DOHH2 (cell line): ENCODE data around the gene HDAC11.

Experiments
- H3F3A ChIP-seq: fragments of 200-600 bp; sonication (generic), shearing (Covaris generic); 2 replicates; pipeline ENCODE4 v1.6.0; 2016; ENCODE audit warnings: antibody characterized with exemption, mild to moderate bottlenecking; ENCODE audit not compliant: control insufficient read depth, insufficient read depth
- H3K27ac ChIP-seq: fragments of 200-600 bp; sonication (generic); 2 replicates; pipeline ENCODE4 v1.5.1; 2014; ENCODE audit warnings: low read depth, mild to moderate bottlenecking, low read length, moderate library complexity
- H3K27me3 ChIP-seq: fragments of 200-600 bp; sonication (generic); 2 replicates; pipeline ENCODE4 v1.6.1; 2014; ENCODE audit warnings: mild to moderate bottlenecking, low read length, mixed read lengths; ENCODE audit not compliant: control insufficient read depth
- H3K36me3 ChIP-seq: fragments of 200-600 bp; sonication (generic); 2 replicates; pipeline ENCODE4 v1.6.1; 2014; ENCODE audit warnings: mild to moderate bottlenecking, low read length, moderate library complexity, mixed read lengths; ENCODE audit not compliant: control insufficient read depth
- H3K4me1 ChIP-seq: fragments of 200-600 bp; sonication (generic); 2 replicates; pipeline ENCODE4 v1.6.1; 2014; ENCODE audit warnings: mild to moderate bottlenecking, low read length, mixed read lengths; ENCODE audit not compliant: control insufficient read depth
- H3K4me2 ChIP-seq: fragments of 200-600 bp; sonication (generic); 2 replicates; pipeline ENCODE4 v1.6.0; 2014; ENCODE audit warnings: mild to moderate bottlenecking, low read length, moderate library complexity
- H3K4me3 ChIP-seq: fragments of 200-600 bp; sonication (generic); 2 replicates; pipeline ENCODE4 v1.5.1; 2014; ENCODE audit warnings: mild to moderate bottlenecking, low read length, mixed read lengths
- H3K79me2 ChIP-seq: fragments of 200-600 bp; sonication (generic); 2 replicates; pipeline ENCODE4 v1.6.1; 2014; ENCODE audit warnings: mild to moderate bottlenecking, low read length, mixed read lengths; ENCODE audit not compliant: control insufficient read depth
- H3K9me2 ChIP-seq: fragments of 200-600 bp; sonication (generic); replicated peaks from 2 replicates; pipeline ENCODE4 v1.6.1; 2014; ENCODE audit warnings: mild to moderate bottlenecking, low read length, mixed read lengths; ENCODE audit not compliant: control insufficient read depth
- H3K9me3 ChIP-seq: fragments of 200-600 bp; sonication (generic); 2 replicates; pipeline ENCODE4 v1.6.1; 2014; ENCODE audit warnings: antibody characterized with exemption, low read length, mixed read lengths; ENCODE audit not compliant: control insufficient read depth, insufficient read depth
- H4K20me1 ChIP-seq: fragments of 200-600 bp; sonication (generic); 2 replicates; pipeline ENCODE4 v1.6.0; 2014; ENCODE audit warnings: low read depth, mild to moderate bottlenecking, antibody characterized with exemption, low read length, moderate library complexity; ENCODE audit not compliant: control insufficient read depth, insufficient read depth
- EZH2phosphoT487 ChIP-seq: fragments of 200-600 bp; sonication (generic); IDR thresholded peaks from 2 replicates; pipeline ENCODE4 v1.6.1; 2017; ENCODE audit warnings: borderline replicate concordance, mild to moderate bottlenecking, antibody characterized with exemption, low read length, moderate library complexity, mixed read lengths
- TF ChIP-seq, protein P1 (sequence below): fragments of 200-600 bp; sonication (generic); IDR thresholded peaks from one replicate; pipeline ENCODE4 v1.5.1; 2014; ENCODE audit warnings: antibody characterized with exemption, mild to moderate bottlenecking, low read depth, low read length; ENCODE audit not compliant: poor library complexity, severe bottlenecking

HDAC11 gene

DNA sequence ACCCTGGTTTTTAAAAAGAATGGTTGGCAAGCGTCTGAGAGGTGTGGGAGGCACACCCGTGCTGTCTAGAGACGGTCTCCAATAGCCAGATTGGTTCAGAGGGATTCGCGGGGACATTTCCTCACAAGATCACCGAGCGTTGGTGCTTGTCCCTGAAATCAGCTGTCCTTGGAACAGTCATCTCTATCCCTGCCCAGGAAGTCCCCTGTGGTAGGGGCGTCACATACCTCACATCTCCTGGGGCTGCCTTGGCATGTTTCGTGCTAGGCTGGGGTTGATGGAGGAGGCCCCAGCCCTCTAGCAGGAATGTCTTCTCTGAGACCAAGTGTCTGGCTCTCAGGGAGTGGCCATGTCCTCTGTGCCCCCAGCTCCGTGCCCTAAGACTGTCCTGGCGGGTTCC is 75.6 kb downstream of the HDAC11 start:
- H3K36me3 ChIP-seq = no peaks in the 10 kb centered on the region
- no peak for TF ChIP-seq EZH2phosphoT487
- TF ChIP-seq, protein P1, sequence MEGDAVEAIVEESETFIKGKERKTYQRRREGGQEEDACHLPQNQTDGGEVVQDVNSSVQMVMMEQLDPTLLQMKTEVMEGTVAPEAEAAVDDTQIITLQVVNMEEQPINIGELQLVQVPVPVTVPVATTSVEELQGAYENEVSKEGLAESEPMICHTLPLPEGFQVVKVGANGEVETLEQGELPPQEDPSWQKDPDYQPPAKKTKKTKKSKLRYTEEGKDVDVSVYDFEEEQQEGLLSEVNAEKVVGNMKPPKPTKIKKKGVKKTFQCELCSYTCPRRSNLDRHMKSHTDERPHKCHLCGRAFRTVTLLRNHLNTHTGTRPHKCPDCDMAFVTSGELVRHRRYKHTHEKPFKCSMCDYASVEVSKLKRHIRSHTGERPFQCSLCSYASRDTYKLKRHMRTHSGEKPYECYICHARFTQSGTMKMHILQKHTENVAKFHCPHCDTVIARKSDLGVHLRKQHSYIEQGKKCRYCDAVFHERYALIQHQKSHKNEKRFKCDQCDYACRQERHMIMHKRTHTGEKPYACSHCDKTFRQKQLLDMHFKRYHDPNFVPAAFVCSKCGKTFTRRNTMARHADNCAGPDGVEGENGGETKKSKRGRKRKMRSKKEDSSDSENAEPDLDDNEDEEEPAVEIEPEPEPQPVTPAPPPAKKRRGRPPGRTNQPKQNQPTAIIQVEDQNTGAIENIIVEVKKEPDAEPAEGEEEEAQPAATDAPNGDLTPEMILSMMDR = no peak
- H3K27me3 ChIP-seq = peaks cover 11% of the 10 kb centered on the region
- H3K27ac ChIP-seq = no peak overlapping the region
- no peaks in the 10 kb centered on the region for H3K9me2 ChIP-seq
- no peaks in the 10 kb centered on the region for H3F3A ChIP-seq
- no peaks in the 10 kb centered on the region for H4K20me1 ChIP-seq
- H3K4me1 ChIP-seq = no peaks in the 10 kb centered on the region
- no peaks in the 10 kb centered on the region for H3K9me3 ChIP-seq
- no peak overlapping the region for H3K4me2 ChIP-seq
- no peak overlapping the region for H3K4me3 ChIP-seq
- H3K79me2 ChIP-seq = no peaks in the 10 kb centered on the region
